A549 (cell line): Measurements from ENCODE around the gene NDUFA13.

Experiments
- CHD2 ChIP-seq: fragments of 150-350 bp; IDR thresholded peaks from 2 replicates; pipeline ENCODE4 v1.6.1; 2014; ENCODE audit warnings: low read length; ENCODE audit not compliant: partially characterized antibody
- CHD4 ChIP-seq: fragments of 200-600 bp; sonication (generic); IDR thresholded peaks from 2 replicates; pipeline ENCODE4 v1.6.1; 2016; ENCODE audit warnings: antibody characterized with exemption, mild to moderate bottlenecking, borderline replicate concordance
- HDAC2 ChIP-seq: fragments of 200-600 bp; sonication (generic); IDR thresholded peaks from 2 replicates; pipeline ENCODE4 v1.6.1; 2016
- KDM1A ChIP-seq: fragments of 200-600 bp; sonication (generic); IDR thresholded peaks from 2 replicates; pipeline ENCODE4 v1.6.1; 2016; ENCODE audit warnings: low read depth, mild to moderate bottlenecking
- RAD21 ChIP-seq, 2 experiments: fragments of >200 bp in 1 of 2; sonication (Bioruptor Twin) in 1 of 2; formaldehyde crosslinking in 1 of 2; IDR thresholded peaks in 1 of 2; conservative IDR thresholded peaks in 1 of 2; 2 replicates in 1 of 2; 3 replicates in 1 of 2; pipeline ENCODE4 v1.6.1; 2012 to 2018; ENCODE audit warnings: inconsistent platforms in 1 of 2
- SREBF2 ChIP-seq: fragments of 450-650 bp; IDR thresholded peaks from 2 replicates; pipeline ENCODE4 v1.6.1; 2014; ENCODE audit warnings: mild to moderate bottlenecking, moderate library complexity
- TF ChIP-seq, protein P1 (sequence below): fragments of >200 bp; sonication (Bioruptor Twin); formaldehyde crosslinking; IDR thresholded peaks from 3 replicates; pipeline ENCODE4 v1.5.1; 2016
- TF ChIP-seq, protein P2 (sequence below): IDR thresholded peaks from 2 replicates; pipeline ENCODE4 v1.6.1; 2012

- TF ChIP-seq, protein P1, sequence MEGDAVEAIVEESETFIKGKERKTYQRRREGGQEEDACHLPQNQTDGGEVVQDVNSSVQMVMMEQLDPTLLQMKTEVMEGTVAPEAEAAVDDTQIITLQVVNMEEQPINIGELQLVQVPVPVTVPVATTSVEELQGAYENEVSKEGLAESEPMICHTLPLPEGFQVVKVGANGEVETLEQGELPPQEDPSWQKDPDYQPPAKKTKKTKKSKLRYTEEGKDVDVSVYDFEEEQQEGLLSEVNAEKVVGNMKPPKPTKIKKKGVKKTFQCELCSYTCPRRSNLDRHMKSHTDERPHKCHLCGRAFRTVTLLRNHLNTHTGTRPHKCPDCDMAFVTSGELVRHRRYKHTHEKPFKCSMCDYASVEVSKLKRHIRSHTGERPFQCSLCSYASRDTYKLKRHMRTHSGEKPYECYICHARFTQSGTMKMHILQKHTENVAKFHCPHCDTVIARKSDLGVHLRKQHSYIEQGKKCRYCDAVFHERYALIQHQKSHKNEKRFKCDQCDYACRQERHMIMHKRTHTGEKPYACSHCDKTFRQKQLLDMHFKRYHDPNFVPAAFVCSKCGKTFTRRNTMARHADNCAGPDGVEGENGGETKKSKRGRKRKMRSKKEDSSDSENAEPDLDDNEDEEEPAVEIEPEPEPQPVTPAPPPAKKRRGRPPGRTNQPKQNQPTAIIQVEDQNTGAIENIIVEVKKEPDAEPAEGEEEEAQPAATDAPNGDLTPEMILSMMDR: no peak
- TF ChIP-seq KDM1A: no peak
- no peak for TF ChIP-seq HDAC2
- no peak for TF ChIP-seq SREBF2
- no peak for TF ChIP-seq CHD4
- no peak for TF ChIP-seq CHD2
- no peak for TF ChIP-seq RAD21 (conservative IDR thresholded peaks at IDR 0.05 in 1 of 2, IDR thresholded peaks at IDR 0.05 in 1 of 2)
- TF ChIP-seq, protein P2, sequence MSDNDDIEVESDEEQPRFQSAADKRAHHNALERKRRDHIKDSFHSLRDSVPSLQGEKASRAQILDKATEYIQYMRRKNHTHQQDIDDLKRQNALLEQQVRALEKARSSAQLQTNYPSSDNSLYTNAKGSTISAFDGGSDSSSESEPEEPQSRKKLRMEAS: no peak
Measured at GRCh38 chr19:19492026-19492610, 23.9 kb upstream of the NDUFA13 start.
